ENCODE data around the gene VSTM4. TPM values are rescaled to one million over a fixed set of nuclear protein-coding genes. Genes with fewer than 3 reads are reported as not detected.

VSTM4 gene
- total RNA-seq, 1 donor from 2014 or later, result 2.2 TPM

- TF ChIP-seq, protein P1, sequence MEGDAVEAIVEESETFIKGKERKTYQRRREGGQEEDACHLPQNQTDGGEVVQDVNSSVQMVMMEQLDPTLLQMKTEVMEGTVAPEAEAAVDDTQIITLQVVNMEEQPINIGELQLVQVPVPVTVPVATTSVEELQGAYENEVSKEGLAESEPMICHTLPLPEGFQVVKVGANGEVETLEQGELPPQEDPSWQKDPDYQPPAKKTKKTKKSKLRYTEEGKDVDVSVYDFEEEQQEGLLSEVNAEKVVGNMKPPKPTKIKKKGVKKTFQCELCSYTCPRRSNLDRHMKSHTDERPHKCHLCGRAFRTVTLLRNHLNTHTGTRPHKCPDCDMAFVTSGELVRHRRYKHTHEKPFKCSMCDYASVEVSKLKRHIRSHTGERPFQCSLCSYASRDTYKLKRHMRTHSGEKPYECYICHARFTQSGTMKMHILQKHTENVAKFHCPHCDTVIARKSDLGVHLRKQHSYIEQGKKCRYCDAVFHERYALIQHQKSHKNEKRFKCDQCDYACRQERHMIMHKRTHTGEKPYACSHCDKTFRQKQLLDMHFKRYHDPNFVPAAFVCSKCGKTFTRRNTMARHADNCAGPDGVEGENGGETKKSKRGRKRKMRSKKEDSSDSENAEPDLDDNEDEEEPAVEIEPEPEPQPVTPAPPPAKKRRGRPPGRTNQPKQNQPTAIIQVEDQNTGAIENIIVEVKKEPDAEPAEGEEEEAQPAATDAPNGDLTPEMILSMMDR (conservative IDR thresholded peaks at IDR 0.05), result no peak
- no peak for DNase-seq (ENCODE audit: low read depth, low spot score)
- Mint-ChIP-seq H3K27ac (ENCODE audit: unreplicated experiment) (no peak overlapping the region), H3K27me3 (ENCODE audit: low read depth) (no peaks in the 10 kb centered on the region), H3K4me1 (peaks cover 8% of the 10 kb centered on the region), H3K36me3 (ENCODE audit: low read depth) (no peaks in the 10 kb centered on the region), H3K4me3 (no peak overlapping the region), H3K9me3 (no peaks in the 10 kb centered on the region)
These were observed 8.0 kb downstream of the VSTM4 start for GRCh38 chr10:49107111-49107886.

GRCh38 chr10:49106451-49106850 lies 8.9 kb downstream of the VSTM4 start:
- Mint-ChIP-seq H3K27me3 (ENCODE audit: low read depth) (no peaks in the 10 kb centered on the region), H3K4me3 (no peak overlapping the region), H3K9me3 (no peaks in the 10 kb centered on the region), H3K27ac (ENCODE audit: unreplicated experiment) (no peak overlapping the region), H3K4me1 (peaks cover 8% of the 10 kb centered on the region), H3K36me3 (ENCODE audit: low read depth) (no peaks in the 10 kb centered on the region)
- TF ChIP-seq, protein P1 (conservative IDR thresholded peaks at IDR 0.05), result no peak
- no peak for DNase-seq (ENCODE audit: low read depth, low spot score)

DNA sequence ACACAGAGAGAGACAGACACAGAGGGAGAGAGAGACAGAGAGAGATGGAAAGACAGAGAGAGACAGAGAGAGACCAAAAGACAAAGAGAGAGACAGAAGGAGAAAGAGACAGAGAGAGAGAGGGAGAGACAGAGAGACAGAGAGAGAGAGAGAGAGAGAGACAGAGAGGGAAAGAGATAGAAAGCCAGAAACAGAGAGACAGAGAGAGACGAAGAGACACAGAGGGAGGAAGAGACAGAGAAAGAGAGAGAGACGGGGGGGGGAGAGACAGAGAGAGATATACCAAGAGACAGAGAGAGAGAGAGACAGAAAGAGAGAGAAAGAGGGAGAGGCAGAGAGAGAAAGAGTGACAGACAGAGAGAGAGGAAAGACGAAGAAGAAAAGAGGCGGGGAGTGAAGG lies 10.2 kb downstream of the VSTM4 start:
- peak overlapping the region; percentile 16 for H3K27ac Mint-ChIP-seq (ENCODE audit: unreplicated experiment)
- no peaks in the 10 kb centered on the region for H3K9me3 Mint-ChIP-seq
- H3K36me3 Mint-ChIP-seq (ENCODE audit: low read depth), result no peaks in the 10 kb centered on the region
- TF ChIP-seq, protein P1 (conservative IDR thresholded peaks at IDR 0.05), result no peak
- peaks cover 8% of the 10 kb centered on the region for H3K4me1 Mint-ChIP-seq
- no peak for DNase-seq (ENCODE audit: low read depth, low spot score)
- no peak overlapping the region for H3K4me3 Mint-ChIP-seq
- H3K27me3 Mint-ChIP-seq (ENCODE audit: low read depth), result no peaks in the 10 kb centered on the region

DNA sequence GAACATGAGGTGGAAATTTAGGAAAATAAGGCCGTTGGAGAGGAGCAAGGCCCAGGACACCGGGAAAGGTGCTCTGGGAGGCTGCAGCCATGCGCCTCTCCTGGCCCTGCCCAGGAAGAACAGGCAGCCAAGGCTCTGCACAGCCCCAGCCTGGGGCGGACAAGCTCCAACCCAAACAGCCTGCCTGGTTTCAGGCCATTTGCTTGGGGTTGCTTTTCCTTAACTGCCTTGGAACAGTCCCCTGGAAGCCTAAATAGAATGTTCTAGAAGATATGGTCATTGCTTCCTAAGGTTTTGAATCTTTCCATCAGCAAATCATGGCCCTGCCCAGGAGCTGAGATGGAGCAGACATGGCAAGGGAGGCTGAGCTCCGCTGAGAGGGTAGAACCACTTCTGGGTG lies 11.0 kb downstream of the VSTM4 start:
- Mint-ChIP-seq H3K36me3 (ENCODE audit: low read depth) (no peaks in the 10 kb centered on the region), H3K9me3 (no peaks in the 10 kb centered on the region), H3K27me3 (ENCODE audit: low read depth) (no peaks in the 10 kb centered on the region), H3K4me1 (peaks cover 6% of the 10 kb centered on the region), H3K27ac (ENCODE audit: unreplicated experiment) (no peak overlapping the region), H3K4me3 (no peak overlapping the region)
- no peak for DNase-seq (ENCODE audit: low read depth, low spot score)
- TF ChIP-seq, protein P1 (conservative IDR thresholded peaks at IDR 0.05), result no peak

GRCh38 chr10:49103761-49104160 lies 11.6 kb downstream of the VSTM4 start:
- TF ChIP-seq, protein P1 (conservative IDR thresholded peaks at IDR 0.05), result no peak
- Mint-ChIP-seq H3K27me3 (ENCODE audit: low read depth) (no peaks in the 10 kb centered on the region), H3K36me3 (ENCODE audit: low read depth) (no peaks in the 10 kb centered on the region), H3K9me3 (no peaks in the 10 kb centered on the region), H3K4me3 (no peak overlapping the region), H3K4me1 (peaks cover 7% of the 10 kb centered on the region), H3K27ac (ENCODE audit: unreplicated experiment) (no peak overlapping the region)
- no peak for DNase-seq (ENCODE audit: low read depth, low spot score)

Measured in neural crest cell (in vitro differentiated cells).